ENCODE results near the gene ASPHD1. TPM values are rescaled to one million over a fixed set of nuclear protein-coding genes. Genes with fewer than 3 reads are reported as not detected.

ASPHD1 gene
- total and polyA plus RNA-seq, 2 of the 4 experiments (the other 2 are of a cell fraction), result 4.1 to 14.5 TPM

- no peak overlapping the region for H3K4ac ChIP-seq (ENCODE audit: low read depth, low read length)
- no peak overlapping the region for H2BK20ac ChIP-seq (ENCODE audit: low read depth, low read length)
- no peaks in the 10 kb centered on the region for H3K79me1 ChIP-seq (ENCODE audit: low read depth in 1 of 2, low read length in 2 of 2)
- no peak overlapping the region for H2AFZ ChIP-seq (replicated peaks; ENCODE audit: low read length, poor library complexity)
- H3K4me3 ChIP-seq (ENCODE audit: insufficient read depth, low read depth, low read length), result no peak overlapping the region
- no peak overlapping the region for H2BK120ac ChIP-seq (ENCODE audit: low read depth, low read length)
- H4K8ac ChIP-seq (ENCODE audit: low read depth in 2 of 2, low read length in 2 of 2), result no peak overlapping the region
- H2AK5ac ChIP-seq (ENCODE audit: low read depth, low read length), result no peak overlapping the region
- no peak overlapping the region for H3K14ac ChIP-seq (replicated peaks; ENCODE audit: low read depth, low read length)
- no peak overlapping the region for H3K56ac ChIP-seq (ENCODE audit: extremely low read depth, insufficient read depth, low read length)
- POLR2A ChIA-PET (ENCODE audit: unreplicated experiment), result interaction anchor here (1.0 kb wide), 1 partner anchor 23 kb away, joined by 4 read pairs; the partner anchor contains the start of gene TAOK2
- no TSS peak for BruUV-seq (replicated peaks)
- no peaks in the 10 kb centered on the region for H3K9me3 ChIP-seq (ENCODE audit: control insufficient read depth, insufficient read depth, low read length)
- intact Hi-C loops (cut with micrococcal nuclease), result no loop called here
- H2BK5ac ChIP-seq (ENCODE audit: low read depth, low read length, poor library complexity, severe bottlenecking), result no peak overlapping the region
- no peak for TF ChIP-seq RAD21 (IDR thresholded peaks at IDR 0.05; ENCODE audit: low read length)
- TF ChIP-seq SMC3 (IDR thresholded peaks at IDR 0.05; ENCODE audit: low read depth, low read length), result no peak
- no peak for TF ChIP-seq USF2 (IDR thresholded peaks at IDR 0.05; ENCODE audit: low read depth, low read length)
- no peak for TF ChIP-seq CEBPB (IDR thresholded peaks at IDR 0.05; ENCODE audit: low read depth, low read length)
- TF ChIP-seq RFX5 (IDR thresholded peaks at IDR 0.05; ENCODE audit: low read depth, low read length), result no peak
- no peak for TF ChIP-seq POLR2A (IDR thresholded peaks at IDR 0.05; ENCODE audit: low read depth, low read length)
- no peak for TF ChIP-seq ELK1 (IDR thresholded peaks at IDR 0.05; ENCODE audit: borderline replicate concordance, low read depth, low read length)
- no peak for TF ChIP-seq MAFK (IDR thresholded peaks at IDR 0.05; ENCODE audit: low read depth, low read length)
- TF ChIP-seq RCOR1 (IDR thresholded peaks at IDR 0.05; ENCODE audit: insufficient replicate concordance, low read length), result no peak
- CTCF ChIA-PET, result no interaction called here
- 50% methylated on average over 2 of the region's 4 CpGs; no CpG with 5 or more reads in 1 of the 2 experiments for WGBS, 2 experiments (ENCODE audit: extremely low coverage in 2 of 2, insufficient read length in 1 of 2)
- H3K9me1 ChIP-seq (ENCODE audit: insufficient read depth, low read length), result no peaks in the 10 kb centered on the region
- H4K5ac ChIP-seq (ENCODE audit: low read depth, low read length), result no peak overlapping the region
- no peak overlapping the region for H2AK9ac ChIP-seq (replicated peaks; ENCODE audit: low read depth, low read length, poor library complexity)
- H3K4me2 ChIP-seq (ENCODE audit: low read depth, low read length), result no peak overlapping the region
- no peak overlapping the region for H3K18ac ChIP-seq (ENCODE audit: low read depth, low read length)
- H2BK15ac ChIP-seq (ENCODE audit: low read depth, low read length), result no peak overlapping the region
- H3K23ac ChIP-seq (ENCODE audit: low read depth, low read length), result no peak overlapping the region
- in situ Hi-C loops (cut with MboI; ENCODE audit: low sequenced_read_pairs), result no loop called here
- no peaks in the 10 kb centered on the region for H3K27me3 ChIP-seq (ENCODE audit: control insufficient read depth, insufficient read depth, low read length)
- H4K20me1 ChIP-seq (ENCODE audit: insufficient read depth, low read length), result no peaks in the 10 kb centered on the region
- no peak overlapping the region for H3K9ac ChIP-seq (ENCODE audit: low read depth, low read length)
- H3K36me3 ChIP-seq (ENCODE audit: control insufficient read depth, insufficient read depth, low read length), result no peaks in the 10 kb centered on the region
- no peak overlapping the region for H3K27ac ChIP-seq (ENCODE audit: insufficient read depth, low read length)
- ATAC-seq (ENCODE audit: low read depth) (no peak), DNase-seq (no peak)
- H4K91ac ChIP-seq (ENCODE audit: insufficient read depth, low read depth, low read length), result no peak overlapping the region
- dilution Hi-C loops (cut with HindIII; ENCODE audit: low sequenced_read_pairs, unreplicated experiment), result no loop called here
- H3K4me1 ChIP-seq (ENCODE audit: control insufficient read depth, insufficient read depth, low read length), result no peaks in the 10 kb centered on the region
Measured at GRCh38 chr16:29950806-29951461, 50.6 kb downstream of the ASPHD1 start.

Measured in IMR-90 (cell line).